Mesangial cell (primary cell): Measurements from ENCODE around the gene C2orf80. TPM values are rescaled to one million over a fixed set of nuclear protein-coding genes. Genes with fewer than 3 reads are reported as not detected.

Experiments
- total RNA-seq: library from RNA; depleted of rRNA; stranded (reverse); fragments of >200 nt; gene quantifications from 2 replicates; pipeline ENCODE4 v1.2.3, GENCODE V29; 2015

C2orf80 gene
- not detected in 2 replicates for total RNA-seq

DNA sequence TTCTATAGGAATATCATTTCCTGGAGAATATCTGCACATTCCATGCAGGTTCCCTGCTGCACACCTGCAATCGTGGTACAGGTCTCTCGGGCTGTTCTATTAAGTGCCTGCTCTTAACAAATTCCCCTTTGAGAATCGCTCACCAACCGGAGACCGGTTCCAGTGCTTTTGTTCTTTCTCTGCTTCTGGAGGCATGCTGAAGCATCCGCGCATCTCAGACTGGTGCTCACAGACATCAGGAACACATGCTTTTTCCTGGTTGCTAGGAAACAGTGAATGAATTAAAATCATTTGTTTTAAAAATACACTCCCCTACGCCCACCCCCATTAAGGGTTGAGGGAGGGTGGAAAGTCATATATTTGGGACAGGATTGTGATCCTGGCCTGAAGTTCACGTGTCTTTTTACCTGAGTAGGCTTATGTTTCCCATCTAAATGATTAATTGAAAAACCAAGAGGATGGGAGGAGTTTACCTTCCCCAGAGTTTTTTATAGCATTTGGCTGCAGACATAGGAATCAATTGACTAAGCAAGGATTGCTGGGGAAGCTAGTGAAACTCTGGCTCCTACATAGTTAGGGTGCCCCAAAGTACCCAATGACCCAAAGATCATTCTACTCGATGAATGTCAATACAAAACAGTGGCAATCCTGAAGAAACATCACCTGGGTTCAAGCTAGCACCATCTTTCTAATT is at the start of gene C2orf80:
C2orf80 (minus strand) TSS at position 221 of the 694 bp plus-strand sequence. CDS start 3,044 bp downstream, outside the sequence.

DNA sequence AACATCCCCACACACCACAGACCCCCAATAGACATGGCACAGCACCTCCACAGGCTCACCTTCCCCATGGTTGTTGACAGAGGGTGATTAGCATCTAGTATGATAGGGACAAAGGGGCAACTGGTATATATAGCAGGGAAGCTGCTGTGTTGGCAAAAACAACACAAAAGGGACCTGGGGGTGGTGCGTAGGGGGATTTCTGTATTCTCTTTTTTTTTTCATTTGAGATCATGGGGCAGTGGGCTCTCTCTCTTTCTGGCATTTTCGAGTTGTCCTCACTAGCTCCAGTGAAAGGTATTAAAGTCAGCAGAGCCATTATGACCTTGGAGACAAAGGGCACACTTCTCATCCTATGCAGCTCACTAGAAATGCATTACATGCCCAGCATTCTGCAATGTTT is 26.3 kb downstream of the C2orf80 start, which contains the start of gene CRYGA:
CRYGA (minus strand) TSS at position 101 of the 400 bp plus-strand sequence; CDS start at position 68, 33 bp downstream.

DNA sequence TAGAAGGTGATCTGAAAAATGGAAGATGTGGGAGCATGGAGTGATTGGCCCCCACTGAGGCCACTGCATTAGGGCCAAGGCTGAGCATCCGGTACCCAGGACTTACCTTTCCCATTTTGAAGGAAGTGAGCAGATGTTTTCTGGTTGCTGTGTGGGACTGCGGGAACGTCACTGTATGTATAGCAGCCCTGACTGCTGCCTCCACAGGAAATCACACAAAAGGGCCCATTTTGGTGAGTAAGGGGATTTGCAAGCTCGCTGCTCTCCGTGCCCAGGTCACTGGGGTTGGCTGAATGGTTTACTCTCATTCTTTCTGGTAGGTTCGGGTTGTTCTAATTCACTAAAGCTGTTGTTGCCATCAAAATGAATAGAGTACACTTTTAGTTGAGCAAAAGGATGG is 43.8 kb downstream of the C2orf80 start, which contains the start of gene CRYGB:
CRYGB (minus strand) TSS at position 153 of the 400 bp plus-strand sequence; CDS start at position 115, 38 bp downstream.

DNA sequence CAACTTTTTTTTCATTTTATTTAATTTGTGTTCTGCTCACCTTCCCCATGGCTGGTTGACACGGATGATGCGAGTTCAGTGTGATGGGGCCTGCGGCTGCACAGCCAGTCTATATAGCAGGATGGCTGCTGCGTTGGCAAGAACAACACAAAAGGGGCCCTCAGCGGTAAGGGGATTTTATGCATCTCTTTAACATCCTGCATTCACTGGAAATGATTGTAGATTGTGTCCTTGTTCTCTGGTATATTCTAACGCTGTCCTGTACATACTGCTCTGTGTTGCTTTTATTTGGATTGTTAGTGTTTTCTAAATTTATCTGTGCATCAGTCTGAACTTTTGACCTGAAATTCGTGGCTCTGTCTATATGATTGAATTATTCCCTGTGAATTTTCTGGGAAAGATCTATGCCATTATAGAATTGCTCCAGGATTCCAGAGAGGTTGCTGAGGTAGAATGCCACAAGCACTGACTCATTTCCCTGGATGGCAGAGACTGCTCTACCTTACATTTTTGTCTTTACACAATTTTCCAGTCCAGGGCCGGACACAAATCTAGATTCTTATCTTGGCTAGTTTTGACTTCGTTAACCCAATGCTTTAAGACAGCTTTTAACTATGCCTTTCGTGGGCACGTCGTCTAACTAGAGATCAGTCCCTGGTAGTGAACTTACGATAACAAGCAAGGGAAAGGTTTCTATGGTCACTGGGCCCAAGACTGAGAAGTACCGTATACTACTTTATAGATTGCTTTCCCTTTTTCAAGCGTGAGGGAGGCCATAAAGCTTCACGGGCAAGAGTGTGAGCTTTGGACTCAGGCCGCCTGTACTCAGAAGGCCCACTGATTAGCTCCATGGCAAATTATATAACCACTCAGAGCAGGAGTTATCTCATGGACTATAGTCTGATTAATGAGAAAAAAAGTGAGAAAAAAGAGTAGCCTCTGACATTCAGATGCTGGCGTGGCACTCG is 59.8 kb downstream of the C2orf80 start, which contains the start of gene CRYGC:
CRYGC (minus strand) TSS at position 85 of the 968 bp plus-strand sequence; CDS start at position 49, 36 bp downstream.

DNA sequence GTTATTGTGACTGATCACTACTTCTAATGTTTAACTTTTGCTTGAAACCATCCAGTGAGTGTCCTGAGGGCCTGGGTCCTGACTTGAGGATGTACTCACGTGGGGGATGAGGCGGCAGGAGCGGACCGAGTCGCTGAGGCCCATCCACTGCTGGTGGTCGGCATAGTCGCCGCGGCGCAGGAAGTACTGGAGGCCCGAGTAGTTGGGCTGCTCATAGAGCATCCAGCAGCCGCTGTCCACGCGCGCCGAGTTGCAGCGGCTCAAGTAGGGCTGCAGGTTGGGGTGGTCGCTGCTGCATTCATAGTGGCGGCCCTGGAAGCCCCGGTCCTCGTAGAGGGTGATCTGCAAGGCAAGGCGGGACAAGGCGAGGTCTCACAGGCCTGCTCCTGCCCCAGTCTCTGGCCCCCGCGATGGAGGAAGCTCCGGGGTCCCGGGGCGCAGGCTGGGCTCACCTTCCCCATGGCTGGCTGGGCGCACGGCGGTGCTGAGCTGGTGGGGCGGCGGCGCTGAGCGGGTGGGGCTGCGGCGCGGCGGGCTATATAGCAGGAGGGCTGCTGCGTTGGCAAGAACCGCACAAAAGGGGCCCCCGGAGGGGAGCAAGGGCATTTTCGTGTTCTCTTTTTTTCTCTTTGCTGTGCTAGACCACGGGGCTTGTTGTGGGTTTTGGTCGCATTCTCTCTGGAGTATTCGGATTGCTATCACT is 65.7 kb downstream of the C2orf80 start, which contains the start of gene CRYGD:
CRYGD (minus strand) TSS at position 512 of the 703 bp plus-strand sequence; CDS start at position 461, 51 bp downstream.

Other genes with a start within 250 kb of the C2orf80 start
- 3.7 and 11.8 TPM in 2 replicates for gene PLEKHM3, start 164.5 kb downstream of the C2orf80 start, total RNA-seq
- gene CRYGD, start 65.5 kb downstream of the C2orf80 start, total RNA-seq = not detected in 2 replicates
- not detected in 2 replicates for gene CRYGC, start 60.2 kb downstream of the C2orf80 start, total RNA-seq
- not detected in 2 replicates for gene CRYGB, start 43.9 kb downstream of the C2orf80 start, total RNA-seq
- gene CRYGA, start 26.4 kb downstream of the C2orf80 start, total RNA-seq = not detected in 2 replicates
- gene IDH1, start 65.0 kb upstream of the C2orf80 start, total RNA-seq = 52.2 and 63.2 TPM in 2 replicates
- 9.3 and 17.5 TPM in 2 replicates for gene PIKFYVE, start 76.2 kb upstream of the C2orf80 start, total RNA-seq
- gene PTH2R, start 216.8 kb upstream of the C2orf80 start, total RNA-seq = 2.3 TPM in 1 of 2 replicates, not detected in the other